GM19468 (cell line): ENCODE data around the gene SRRM5.
"Not testable (repeated sequence)": the region's sequence is repeated elsewhere in the genome, so short reads cannot be mapped to it uniquely, and the experiment has no call there.

Experiments used
- ATAC-seq: cut with Tn5 transposase; IDR thresholded peaks from one replicate; pipeline ENCODE4 v1.9.1; 2021; ENCODE audit warnings: mild to moderate bottlenecking, moderate library complexity, moderate number of reproducible peaks; ENCODE audit not compliant: unreplicated experiment; ENCODE audit errors: extremely low read depth

Gene SRRM5

GRCh38 chr19:43591904-43592772 is 19.8 kb upstream of the SRRM5 start:
- no peak for ATAC-seq

GRCh38 chr19:43592800-43593350 is 19.0 kb upstream of the SRRM5 start:
- ATAC-seq: no peak

- ATAC-seq: no peak
Observed at GRCh38 chr19:43594081-43594697, 17.7 kb upstream of the SRRM5 start.

- no peak for ATAC-seq
Observed at GRCh38 chr19:43594710-43595604, 16.9 kb upstream of the SRRM5 start.

- ATAC-seq: no peak
Observed at GRCh38 chr19:43595605-43595998, 16.3 kb upstream of the SRRM5 start.

- peak; percentile 80 for ATAC-seq
Observed at GRCh38 chr19:43595999-43596841, 15.7 kb upstream of the SRRM5 start, which contains the start of the genes IRGQ and ZNF576. Gene IRGQ (minus strand): TSS chr19:43596134. CDS start chr19:43595338, 796 bp downstream. Gene ZNF576 (plus strand): TSS chr19:43596595. CDS start chr19:43597109, 514 bp downstream.

- ATAC-seq: no peak
Observed at GRCh38 chr19:43596842-43597461, 14.9 kb upstream of the SRRM5 start.

GRCh38 chr19:43597876-43598275 is 14.0 kb upstream of the SRRM5 start:
- ATAC-seq: no peak

- no peak for ATAC-seq
Observed at GRCh38 chr19:43598445-43599240, 13.2 kb upstream of the SRRM5 start.

- ATAC-seq: no peak
Observed at GRCh38 chr19:43599635-43600295, 12.1 kb upstream of the SRRM5 start.

- ATAC-seq: not testable (repeated sequence)
Observed at GRCh38 chr19:43600326-43600725, 11.6 kb upstream of the SRRM5 start.

- no peak for ATAC-seq
Observed at GRCh38 chr19:43605875-43606568, 5.9 kb upstream of the SRRM5 start.

GRCh38 chr19:43606569-43607229 is 5.2 kb upstream of the SRRM5 start:
- ATAC-seq: no peak

- no peak for ATAC-seq
Observed at GRCh38 chr19:43607238-43608205, 4.4 kb upstream of the SRRM5 start.

- no peak for ATAC-seq
Observed at GRCh38 chr19:43609872-43610271, 2.0 kb upstream of the SRRM5 start.
